ENCODE data around the gene KDM4C. TPM values are rescaled to one million over a fixed set of nuclear protein-coding genes. Genes with fewer than 3 reads are reported as not detected.
"Not testable (repeated sequence)": the region's sequence is repeated elsewhere in the genome, so short reads cannot be mapped to it uniquely, and the experiment has no call there.

KDM4C gene
- total RNA-seq, 1 donor from 2014 or later = 16.5 TPM

- no peak for DNase-seq (ENCODE audit: extremely low spot score, unreplicated experiment)
- Mint-ChIP-seq H3K27ac (no peak overlapping the region), H3K4me3 (no peak overlapping the region), H3K27me3 (peaks cover 2% of the 10 kb centered on the region), H3K9me3 (peaks cover 6% of the 10 kb centered on the region), H3K4me1 (ENCODE audit: unreplicated experiment) (peaks cover 12% of the 10 kb centered on the region), H3K36me3 (no peaks in the 10 kb centered on the region)
- no peak for TF ChIP-seq CTCF (conservative IDR thresholded peaks at IDR 0.05)
These were observed 7.2 kb downstream of the KDM4C start for GRCh38 chr9:6764950-6765349.

- Mint-ChIP-seq H3K27me3 (no peaks in the 10 kb centered on the region), H3K36me3 (no peaks in the 10 kb centered on the region), H3K9me3 (peaks cover 6% of the 10 kb centered on the region), H3K27ac (no peak overlapping the region), H3K4me3 (no peak overlapping the region), H3K4me1 (ENCODE audit: unreplicated experiment) (peaks cover 12% of the 10 kb centered on the region)
- TF ChIP-seq CTCF (conservative IDR thresholded peaks at IDR 0.05) = no peak
- DNase-seq (ENCODE audit: extremely low spot score, unreplicated experiment) = no peak
These were observed 7.6 kb downstream of the KDM4C start for GRCh38 chr9:6765396-6765795.

- Mint-ChIP-seq H3K27me3 (no peaks in the 10 kb centered on the region), H3K27ac (no peak overlapping the region), H3K4me1 (ENCODE audit: unreplicated experiment) (peaks cover 12% of the 10 kb centered on the region), H3K9me3 (peaks cover 6% of the 10 kb centered on the region), H3K4me3 (no peak overlapping the region), H3K36me3 (no peaks in the 10 kb centered on the region)
- no peak for TF ChIP-seq CTCF (conservative IDR thresholded peaks at IDR 0.05)
- DNase-seq (ENCODE audit: extremely low spot score, unreplicated experiment) = no peak
These were observed 8.8 kb downstream of the KDM4C start for GRCh38 chr9:6766606-6767005.

GRCh38 chr9:6768587-6768986 lies 10.8 kb downstream of the KDM4C start:
- H3K36me3 Mint-ChIP-seq; H3K4me3 Mint-ChIP-seq; H3K27me3 Mint-ChIP-seq; H3K27ac Mint-ChIP-seq; DNase-seq (ENCODE audit: extremely low spot score, unreplicated experiment); H3K9me3 Mint-ChIP-seq: not testable (repeated sequence)
- H3K4me1 Mint-ChIP-seq (ENCODE audit: unreplicated experiment) = peaks cover 12% of the 10 kb centered on the region

- Mint-ChIP-seq H3K4me1 (ENCODE audit: unreplicated experiment) (peaks cover 6% of the 10 kb centered on the region), H3K27me3 (no peaks in the 10 kb centered on the region), H3K36me3 (no peaks in the 10 kb centered on the region), H3K27ac (no peak overlapping the region), H3K4me3 (no peak overlapping the region), H3K9me3 (no peaks in the 10 kb centered on the region)
- no peak for TF ChIP-seq CTCF (conservative IDR thresholded peaks at IDR 0.05)
- no peak for DNase-seq (ENCODE audit: extremely low spot score, unreplicated experiment)
These were observed 13.9 kb downstream of the KDM4C start for GRCh38 chr9:6771722-6772121.

- Mint-ChIP-seq H3K27ac (no peak overlapping the region), H3K4me1 (ENCODE audit: unreplicated experiment) (peaks cover 12% of the 10 kb centered on the region), H3K9me3 (no peaks in the 10 kb centered on the region), H3K36me3 (no peaks in the 10 kb centered on the region), H3K27me3 (no peaks in the 10 kb centered on the region), H3K4me3 (no peak overlapping the region)
- DNase-seq (ENCODE audit: extremely low spot score, unreplicated experiment) = no peak
- TF ChIP-seq CTCF (conservative IDR thresholded peaks at IDR 0.05) = no peak
These were observed 19.6 kb downstream of the KDM4C start for GRCh38 chr9:6777213-6777902.
